Skin of body (tissue), 2 donors: Measurements from ENCODE around the gene VPS33B. TPM values are rescaled to one million over a fixed set of nuclear protein-coding genes. Genes with fewer than 3 reads are reported as not detected.
"Not testable (repeated sequence)": the region's sequence is repeated elsewhere in the genome, so short reads cannot be mapped to it uniquely, and the experiment has no call there.

Experiments
- DNase-seq: peaks from one replicate; lab custom pipeline; 2025; lab: John Stamatoyannopoulos, UW
- total RNA-seq: library from RNA; depleted of rRNA; stranded (reverse); fragments of >200 nt; gene quantifications from one replicate; pipeline ENCODE4 v1.2.3, GENCODE V29; 2014

VPS33B gene
- 3.1 TPM for total RNA-seq

DNA sequence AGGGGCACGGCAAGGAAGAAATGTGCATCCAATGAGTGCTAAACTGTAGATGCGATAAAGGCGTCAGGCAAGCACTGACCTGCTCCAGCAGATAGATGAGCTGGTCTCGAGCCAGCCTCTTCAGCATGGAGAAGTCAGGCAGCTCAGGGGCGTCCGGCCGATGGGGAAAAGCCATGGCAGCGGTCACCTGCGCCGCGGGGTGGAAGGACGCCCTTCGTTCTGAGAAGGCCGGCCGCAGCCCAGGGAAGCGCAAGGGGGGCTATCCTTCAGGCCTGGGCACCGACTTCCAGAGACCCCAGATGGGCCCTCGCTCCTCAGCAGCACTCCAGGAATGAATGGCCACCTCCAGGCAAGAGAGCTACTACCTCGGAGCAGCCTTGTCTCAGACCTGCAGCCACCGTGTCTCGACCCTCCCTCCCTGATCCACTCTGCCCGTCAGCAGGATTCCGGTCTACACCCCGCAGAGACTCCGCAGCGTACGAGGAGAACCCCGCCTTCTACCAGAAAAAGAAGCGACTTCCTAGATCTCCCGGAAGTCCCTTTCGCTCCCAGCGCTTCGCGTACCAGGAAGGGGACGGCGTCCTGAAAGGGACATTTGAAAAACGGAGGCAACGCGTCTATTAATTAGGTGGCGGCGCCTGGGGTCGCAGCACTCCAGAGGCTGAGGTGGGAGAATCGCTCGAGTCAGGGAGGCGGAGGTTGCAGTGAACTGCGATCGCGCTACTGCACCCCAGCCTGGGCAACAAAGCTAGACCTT lies at the start of gene VPS33B:
Gene VPS33B (minus strand): TSS at position 520 of the 757 bp plus-strand sequence. CDS start 345 bp downstream, at position 175.
- DNase-seq = peak; percentile 77

DNA sequence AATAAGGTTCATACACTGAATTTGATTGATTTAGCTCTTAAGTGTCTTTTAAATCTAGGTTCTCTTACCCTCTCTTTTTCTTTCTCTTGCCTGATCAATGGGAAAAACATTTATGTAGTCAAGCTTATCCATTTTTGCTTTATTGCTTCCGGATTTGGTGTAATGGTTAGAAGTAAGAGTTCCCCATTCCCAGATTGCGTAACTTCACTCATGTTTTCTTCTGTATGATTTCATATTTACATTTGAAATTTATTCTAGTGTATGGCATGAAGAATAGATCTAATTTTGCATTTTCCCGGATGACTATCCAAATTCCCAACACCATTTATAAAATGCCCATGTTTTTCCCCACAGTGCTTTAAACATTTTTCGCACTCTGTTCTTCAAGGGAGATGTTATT lies 49.8 kb upstream of the VPS33B start:
- no peak for DNase-seq

DNA sequence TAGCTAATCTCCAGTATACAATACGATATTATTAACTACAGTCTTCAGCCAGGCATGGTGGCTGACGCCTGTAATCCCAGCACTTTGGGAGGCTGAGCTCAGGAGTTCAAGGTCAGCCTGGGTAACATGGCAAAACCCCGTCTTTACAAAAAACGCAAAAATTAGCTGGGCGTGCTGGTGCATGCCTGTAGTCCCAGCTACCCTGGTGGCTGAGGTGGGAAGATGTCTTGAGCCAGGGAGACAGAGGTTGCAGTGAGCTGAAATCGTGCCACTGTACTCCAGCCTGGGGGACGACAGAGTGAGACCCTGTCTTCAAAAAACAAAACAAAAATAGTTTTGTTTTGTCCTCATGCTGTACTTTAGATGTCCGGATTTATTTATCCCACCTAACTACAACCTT lies 48.5 kb upstream of the VPS33B start:
- DNase-seq = no peak

DNA sequence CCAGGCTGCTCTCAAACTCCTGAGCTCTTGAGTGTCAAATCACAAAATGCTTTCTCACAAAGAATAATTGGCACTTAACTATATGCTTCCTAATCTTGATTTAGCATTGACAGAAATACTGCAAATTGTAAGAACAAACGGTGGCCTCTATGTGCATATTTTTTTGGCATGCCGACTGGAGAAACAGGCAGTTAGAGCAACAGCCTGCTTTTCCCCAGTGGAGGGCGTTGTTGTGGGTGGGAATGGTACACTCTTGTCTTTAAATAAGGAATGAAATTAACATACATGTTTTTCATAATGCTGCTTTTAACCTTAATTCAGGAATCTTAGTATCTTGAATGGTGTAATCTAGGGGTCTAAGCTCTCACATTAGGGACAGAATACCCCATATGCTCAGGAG lies 46.6 kb upstream of the VPS33B start:
- DNase-seq = no peak

DNA sequence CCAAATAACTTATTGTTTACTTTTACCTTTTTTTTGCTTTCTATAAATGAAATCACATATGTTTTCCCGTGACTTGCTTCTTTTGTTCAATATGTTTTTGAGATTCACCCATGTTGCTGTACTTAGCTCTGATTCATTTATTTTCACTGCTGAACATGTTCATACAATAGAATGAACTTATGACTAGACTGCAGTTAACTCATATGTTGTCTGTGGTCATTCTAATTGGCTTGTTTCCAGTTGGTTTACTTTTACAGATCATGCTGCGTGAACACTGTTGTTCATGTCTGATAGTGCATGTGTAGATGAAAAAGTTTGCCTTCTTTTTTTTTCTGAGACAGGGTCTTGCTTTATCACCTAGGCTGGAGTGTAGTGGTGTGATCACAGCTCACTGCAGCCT lies 46.0 kb upstream of the VPS33B start:
- no peak for DNase-seq

DNA sequence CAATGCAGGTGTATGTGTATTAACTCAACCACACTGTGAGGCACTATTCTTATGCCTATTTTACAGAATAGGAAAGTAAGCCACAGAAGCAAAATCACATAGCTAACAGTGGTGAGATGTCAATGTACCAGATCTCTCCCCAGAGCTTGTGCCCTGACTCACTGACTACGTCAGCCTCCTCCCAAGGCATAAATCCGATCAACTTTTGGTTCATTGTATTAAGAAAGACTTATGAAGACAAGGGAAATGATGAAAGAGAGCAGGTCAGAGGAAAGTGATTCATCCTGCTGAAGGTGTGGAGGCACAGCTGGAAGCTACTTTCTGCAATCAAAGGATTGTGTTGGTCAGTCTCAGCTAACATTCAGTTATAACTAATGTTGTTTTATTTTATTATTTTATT lies 44.6 kb upstream of the VPS33B start:
- DNase-seq = no peak

DNA sequence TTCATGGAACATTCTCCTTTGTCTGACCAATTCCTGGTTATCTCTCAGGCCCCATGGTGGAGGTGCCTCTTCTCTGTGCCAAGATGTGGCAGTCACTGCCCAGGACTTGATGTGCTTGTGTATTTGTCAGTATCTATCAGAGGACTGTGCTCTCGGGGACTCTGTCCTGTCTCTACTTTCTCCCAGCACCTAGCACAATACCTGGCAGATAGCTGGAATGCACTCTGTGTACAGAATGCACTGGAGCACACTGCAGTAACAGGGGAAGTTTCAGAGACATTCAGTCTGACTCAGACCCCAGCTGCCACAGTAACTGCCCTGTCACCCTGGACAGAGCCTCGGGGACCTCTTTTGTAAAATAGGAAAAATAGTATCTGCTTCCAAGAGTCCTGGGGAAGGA lies 43.1 kb upstream of the VPS33B start:
- DNase-seq = no peak

DNA sequence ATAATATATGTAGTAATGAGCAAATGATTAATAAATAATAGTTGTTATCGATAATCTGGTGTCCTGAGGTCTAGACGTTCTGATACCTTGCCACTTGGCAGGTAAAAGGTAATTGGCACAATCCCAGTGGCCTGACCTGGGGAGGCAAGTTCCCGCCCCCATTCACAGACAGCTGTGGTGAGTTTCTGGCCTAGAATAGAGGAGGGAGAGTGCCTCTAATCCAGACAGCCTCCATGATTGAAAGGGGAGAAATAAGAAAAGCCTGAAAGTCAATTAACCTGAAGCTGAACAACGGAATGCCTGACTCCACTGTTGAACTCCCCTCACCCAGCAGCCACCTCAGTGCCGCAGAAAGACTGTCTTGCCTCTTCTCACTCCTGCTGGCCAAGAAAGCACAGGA lies 39.6 kb upstream of the VPS33B start:
- DNase-seq = no peak

DNA sequence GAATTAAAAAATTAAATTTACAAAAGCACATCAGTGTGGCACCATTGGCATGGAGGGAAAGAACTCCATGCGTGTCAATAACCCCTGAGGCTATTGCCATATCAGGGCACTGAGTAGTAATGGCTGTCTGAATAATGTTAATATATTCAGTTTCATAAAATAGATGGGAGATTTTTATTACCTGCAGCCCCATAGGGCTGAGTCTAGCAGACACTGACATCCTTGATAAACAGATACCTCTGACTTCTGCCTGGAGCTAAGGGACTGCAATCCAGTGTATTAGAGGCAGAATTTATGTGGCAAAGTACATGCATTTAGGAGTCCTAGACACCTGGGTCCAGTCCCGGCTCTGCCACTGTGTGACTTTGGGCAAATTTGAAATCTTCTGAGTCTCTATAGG lies 38.8 kb upstream of the VPS33B start:
- DNase-seq = no peak

DNA sequence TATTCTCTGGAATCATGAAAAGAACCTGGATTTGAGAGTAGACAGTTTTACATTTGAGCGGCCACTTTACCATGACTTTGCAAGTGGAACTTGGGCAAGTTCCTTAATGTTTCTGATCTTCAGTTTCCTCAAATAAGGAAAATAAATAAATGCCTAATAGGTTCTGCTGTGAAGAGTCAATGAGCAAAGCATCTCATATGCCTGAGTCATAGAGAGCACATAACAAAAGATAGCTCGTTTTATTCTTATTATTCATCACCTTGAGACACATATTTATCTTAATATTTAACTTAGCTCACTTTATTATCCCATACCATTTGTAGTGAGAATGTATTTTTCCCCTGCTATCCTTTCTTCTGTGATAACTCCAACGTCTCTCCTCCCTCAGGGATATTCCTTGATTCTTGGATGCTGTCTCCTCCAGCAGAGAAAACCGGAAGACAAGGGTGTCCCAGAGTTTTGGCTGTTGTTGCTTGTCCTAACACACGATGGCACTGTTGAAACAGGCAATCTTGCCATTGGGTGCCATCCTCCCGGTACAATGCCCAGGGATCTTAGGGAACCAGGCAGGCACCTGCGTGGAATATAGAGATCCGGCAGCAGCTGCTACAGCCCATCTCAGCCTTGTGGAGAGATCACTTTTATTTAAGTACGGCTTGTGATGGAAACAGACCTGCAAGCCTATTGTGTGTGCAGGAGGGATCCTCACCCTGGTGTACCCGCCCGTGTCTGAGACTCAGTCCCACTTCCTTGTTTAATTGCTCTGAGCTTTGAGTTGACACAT lies 33.3 kb upstream of the VPS33B start:
- DNase-seq = no peak

DNA sequence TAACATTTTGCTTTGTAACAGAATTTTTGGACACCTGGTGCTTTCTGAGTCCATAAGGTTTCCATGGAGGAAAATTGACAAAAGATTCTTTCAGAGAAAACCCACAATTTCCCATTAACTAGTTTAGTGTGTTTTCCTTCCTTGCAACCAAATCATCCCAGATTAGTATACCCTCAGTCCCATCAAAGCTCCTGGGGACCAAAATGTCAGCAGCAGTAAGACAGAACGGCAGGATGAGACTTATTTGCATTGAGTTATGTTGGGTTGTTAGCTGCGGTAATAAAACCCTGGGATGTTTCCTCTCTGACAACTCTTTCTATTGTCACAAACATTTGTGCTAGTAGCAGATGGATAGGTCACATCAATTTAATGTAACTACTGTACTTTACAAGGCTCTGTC lies 32.4 kb upstream of the VPS33B start:
- DNase-seq = no peak

DNA sequence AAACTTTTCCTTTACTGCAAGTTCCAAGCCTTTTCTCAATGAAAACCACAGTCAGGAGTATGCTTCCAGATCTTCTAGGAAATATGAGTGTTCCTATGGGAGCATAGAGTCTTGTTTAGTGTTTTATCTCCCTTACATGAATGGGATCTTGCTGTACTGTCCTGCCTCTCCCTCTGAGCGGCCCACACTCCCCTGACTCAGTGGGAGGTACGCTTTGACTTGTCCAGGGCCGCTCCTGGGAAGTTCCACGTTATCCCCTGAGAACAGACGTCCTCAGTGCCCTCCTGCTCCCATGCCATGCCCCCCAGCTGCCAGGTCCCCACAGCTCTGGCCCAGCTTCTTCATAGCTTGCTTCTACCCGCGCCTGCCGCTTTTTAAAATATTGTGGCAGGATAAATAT lies 28.9 kb upstream of the VPS33B start:
- DNase-seq = no peak

DNA sequence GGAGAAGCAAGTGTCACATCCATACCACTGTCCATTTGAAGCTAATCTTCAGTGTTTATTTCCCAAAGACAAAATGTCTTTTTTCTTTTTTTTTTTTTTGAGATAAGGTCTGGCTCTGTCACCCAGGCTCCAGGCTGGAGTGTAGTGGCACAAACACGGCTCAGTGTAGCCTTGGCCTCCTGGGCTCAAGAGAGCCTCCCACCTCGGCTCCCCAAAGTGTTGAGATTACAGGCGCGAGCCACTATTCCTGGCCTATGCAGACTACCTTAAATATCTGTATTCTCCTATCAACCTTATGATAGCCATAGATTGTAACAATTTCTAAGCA lies 27.7 kb upstream of the VPS33B start:
- no peak for DNase-seq

DNA sequence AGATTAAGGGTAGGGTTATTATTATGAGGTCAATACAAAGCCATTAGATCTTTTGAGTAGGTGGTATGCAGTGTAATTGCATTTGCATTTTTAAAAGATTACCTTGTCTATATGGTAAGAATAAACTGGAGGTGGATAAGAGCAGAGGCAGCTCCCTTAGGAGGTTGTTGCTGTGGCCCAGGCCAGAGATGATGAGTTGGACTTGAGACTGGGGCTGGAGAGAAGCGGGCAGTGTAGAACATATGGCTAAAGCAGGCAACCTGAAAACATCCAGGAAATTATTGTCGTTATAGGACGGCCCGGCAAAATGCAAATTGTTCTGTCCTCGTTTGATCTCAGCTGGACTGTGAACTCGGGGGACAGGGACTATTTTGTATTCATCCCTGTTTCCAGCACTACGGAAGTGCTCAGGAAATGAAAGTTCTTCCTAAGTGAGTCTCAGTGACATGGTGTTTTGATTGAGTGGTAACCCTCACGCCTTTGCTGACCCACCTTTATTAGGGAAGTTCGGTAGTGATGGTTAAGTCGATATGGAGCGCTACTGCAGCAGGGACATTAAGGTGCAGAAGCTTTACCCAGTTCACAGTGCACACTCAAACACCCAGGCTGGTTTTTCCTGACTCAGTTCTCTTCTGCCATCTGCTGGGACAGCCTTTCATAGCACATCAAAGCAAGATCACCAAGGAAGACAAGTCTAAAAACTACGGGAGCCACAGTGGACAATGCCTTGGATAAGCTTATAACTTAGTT lies 27.2 kb upstream of the VPS33B start:
- peak; percentile 55 for DNase-seq

DNA sequence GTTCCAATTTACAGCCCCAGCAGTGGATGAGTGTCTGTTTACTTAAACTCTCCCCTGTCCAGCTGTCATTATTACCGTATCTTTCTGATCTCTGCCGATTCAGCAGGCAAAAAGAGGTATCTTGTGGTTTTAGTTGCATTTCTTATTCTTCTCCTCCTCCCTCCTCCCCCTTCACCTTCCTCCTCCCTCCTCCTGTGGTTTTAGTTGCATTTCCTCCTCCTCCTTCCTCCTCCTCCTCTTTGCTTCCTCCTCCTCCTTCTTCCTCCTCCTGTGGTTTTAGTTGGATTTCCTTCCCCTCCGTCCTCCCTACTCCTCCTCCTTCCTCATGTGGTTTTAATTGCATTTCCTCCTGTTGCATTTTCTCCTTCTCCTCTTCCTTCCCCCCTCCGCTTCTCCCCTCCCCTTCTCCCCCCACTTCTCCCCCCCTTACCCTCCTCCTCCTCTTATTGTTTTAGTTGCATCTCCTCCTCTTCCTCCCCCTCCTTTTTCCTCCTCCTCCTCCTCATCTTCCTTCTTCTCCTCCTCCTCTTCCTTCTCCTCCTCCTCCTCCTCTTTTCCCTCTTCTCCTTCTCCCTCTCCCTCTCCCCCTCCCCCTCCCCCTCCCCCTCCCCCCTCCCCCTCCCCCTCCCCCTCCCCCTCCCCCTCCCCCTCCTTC lies 25.3 kb upstream of the VPS33B start:
- DNase-seq = no peak

DNA sequence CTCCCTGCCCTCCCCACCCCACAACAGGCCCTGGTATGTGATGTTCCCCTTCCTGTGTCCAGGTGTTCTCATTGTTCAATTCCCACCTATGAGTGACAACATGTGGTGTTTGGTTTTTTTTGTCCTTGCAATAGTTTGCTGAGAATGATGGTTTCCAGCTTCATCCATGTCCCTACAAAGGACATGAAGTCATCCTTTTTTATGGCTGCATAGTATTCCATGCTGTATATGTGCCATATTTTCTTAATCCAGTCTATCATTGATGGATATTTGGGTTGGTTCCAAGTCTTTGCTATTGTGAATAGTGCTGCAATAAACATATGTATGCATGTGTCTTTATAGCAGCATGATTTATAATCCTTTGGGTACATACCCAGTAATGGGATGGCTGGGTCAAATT lies 23.7 kb upstream of the VPS33B start:
- not testable (repeated sequence) for DNase-seq

DNA sequence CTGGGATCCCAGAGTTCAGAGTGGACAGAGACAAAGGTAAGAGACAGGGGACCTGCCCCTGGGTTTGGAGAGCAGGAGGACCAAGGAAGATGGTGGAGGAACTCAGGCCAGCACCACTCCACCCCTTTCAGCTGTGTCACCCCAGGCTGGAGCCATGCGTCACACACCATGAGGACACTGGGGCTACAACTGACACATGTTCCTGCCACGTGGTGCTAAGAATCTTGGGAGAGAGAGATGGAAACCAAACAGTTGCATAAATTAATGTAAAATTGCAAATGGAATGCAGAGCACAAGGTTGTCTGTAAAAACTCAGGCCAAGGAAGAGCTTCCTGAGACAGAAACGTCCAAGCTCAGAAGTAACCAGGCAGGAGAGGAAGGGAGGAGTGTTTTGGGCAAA lies 22.7 kb upstream of the VPS33B start:
- no peak for DNase-seq

DNA sequence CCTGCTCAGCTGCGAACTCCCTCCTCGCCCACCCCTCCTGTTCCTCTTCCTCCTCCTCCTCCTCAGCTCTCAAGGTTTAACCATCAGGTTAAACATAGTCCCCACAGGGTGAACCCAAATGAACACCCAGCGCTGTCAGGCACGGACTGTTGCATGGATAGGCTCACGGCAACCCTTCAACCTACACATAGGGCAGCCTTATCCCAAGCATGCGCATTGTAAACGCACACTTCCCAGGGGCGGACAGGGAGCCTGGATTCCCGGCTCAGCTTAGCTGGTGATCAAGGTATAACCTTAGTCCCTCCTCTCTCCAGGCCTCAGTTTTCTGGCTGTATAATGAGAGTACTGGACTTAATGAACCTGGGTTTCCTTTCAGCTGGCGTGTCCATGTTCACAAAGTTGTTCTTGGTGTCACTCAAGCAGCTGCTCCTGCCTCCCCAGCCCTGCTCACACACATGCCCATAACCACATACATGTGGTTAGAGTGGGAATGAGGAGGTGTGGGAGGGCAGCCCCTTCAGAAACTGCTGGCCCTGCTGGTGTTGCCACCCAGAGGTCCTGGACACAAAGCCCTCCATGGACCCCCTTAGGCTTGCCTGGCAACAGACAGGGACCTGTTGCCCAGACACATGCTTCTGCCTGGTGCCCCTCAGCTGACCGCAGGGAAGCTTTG lies 20.9 kb upstream of the VPS33B start:
- DNase-seq = no peak

DNA sequence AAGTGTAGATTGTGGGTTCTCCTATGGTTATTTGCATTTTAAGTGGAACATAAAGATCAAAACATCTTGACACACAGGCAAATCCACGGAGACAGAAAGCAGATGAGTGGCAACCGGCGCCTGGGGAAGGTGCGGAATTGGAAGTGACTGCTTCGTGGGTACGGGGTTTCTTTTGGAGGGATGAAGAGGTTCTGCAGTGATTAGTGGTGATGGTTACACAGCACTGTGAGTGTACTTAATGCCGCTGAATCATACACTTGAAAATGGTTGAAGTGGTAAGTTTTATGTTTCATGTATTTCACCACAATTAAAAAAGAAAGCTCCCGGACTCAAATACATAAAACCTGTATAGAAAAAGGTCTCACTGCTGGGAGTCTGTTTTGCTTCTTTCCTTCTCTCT lies 18.5 kb upstream of the VPS33B start:
- no peak for DNase-seq

DNA sequence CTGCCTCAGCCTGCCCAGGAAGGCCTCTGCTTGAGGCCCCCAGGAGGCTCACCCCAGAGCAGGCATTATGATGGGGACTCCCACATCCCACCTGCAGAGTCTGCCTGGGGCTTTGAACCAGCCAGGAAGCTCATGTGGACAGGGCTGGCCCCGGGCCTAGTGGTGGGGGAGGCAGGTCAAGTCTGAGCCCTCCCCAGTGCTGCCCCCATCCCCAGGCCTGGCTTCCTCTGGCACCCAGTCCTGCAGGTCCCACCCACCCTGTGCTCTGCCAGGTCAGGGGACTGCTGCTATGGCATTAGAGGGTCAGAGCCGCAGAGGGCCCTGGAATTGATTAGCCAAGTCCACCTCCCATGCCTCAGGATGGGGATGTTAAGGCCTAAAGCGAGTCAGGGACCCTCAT lies 17.6 kb upstream of the VPS33B start:
- no peak for DNase-seq
